Astrocyte (in vitro differentiated cells and primary cell): ENCODE measurements around the gene ZNF771. TPM values are rescaled to one million over a fixed set of nuclear protein-coding genes. Genes with fewer than 3 reads are reported as not detected.

Experiments used
- DNase-seq: peaks from one replicate; pipeline ENCODE4 v3.0.0-alpha.2; 2010; ENCODE audit warnings: low read depth
- FAIRE-seq: peaks from 2 replicates; lab custom pipeline; 2011; peaks lifted over from hg19 to GRCh38; lab: Jason Lieb, UNC
- H2AFZ ChIP-seq: 2 replicates; pipeline ENCODE4 v1.6.0; 2012; ENCODE audit warnings: low read depth, low read length, inconsistent platforms
- H3K27ac ChIP-seq: 2 replicates; pipeline ENCODE4 v1.5.1; 2011; ENCODE audit warnings: low read depth, low read length, inconsistent platforms
- H3K27me3 ChIP-seq: 2 replicates; pipeline ENCODE4 v1.6.0; 2011; ENCODE audit warnings: low read length, inconsistent platforms; ENCODE audit not compliant: insufficient read depth
- H3K36me3 ChIP-seq: 2 replicates; pipeline ENCODE4 v1.5.1; 2011; ENCODE audit warnings: low read length, inconsistent platforms; ENCODE audit not compliant: insufficient read depth
- H3K4me1 ChIP-seq: 2 replicates; pipeline ENCODE4 v1.5.1; 2011; ENCODE audit warnings: low read length, inconsistent platforms; ENCODE audit not compliant: insufficient read depth
- H3K4me2 ChIP-seq: 2 replicates; pipeline ENCODE4 v1.6.0; 2012; ENCODE audit warnings: low read length, inconsistent platforms
- H3K4me3 ChIP-seq: 2 replicates; pipeline ENCODE4 v1.5.1; 2011; ENCODE audit warnings: low read depth, mild to moderate bottlenecking, low read length, inconsistent platforms; ENCODE audit not compliant: insufficient read depth
- H3K79me2 ChIP-seq: 2 replicates; pipeline ENCODE4 v1.6.0; 2012; ENCODE audit warnings: mild to moderate bottlenecking, low read length, inconsistent platforms; ENCODE audit not compliant: insufficient read depth
- H3K9ac ChIP-seq: 2 replicates; pipeline ENCODE4 v1.6.0; 2012; ENCODE audit warnings: mild to moderate bottlenecking, low read length, inconsistent platforms
- H3K9me3 ChIP-seq: 2 replicates; pipeline ENCODE4 v1.5.1; 2012; ENCODE audit warnings: low read depth, mild to moderate bottlenecking, low read length, inconsistent platforms; ENCODE audit not compliant: insufficient read depth
- H4K20me1 ChIP-seq: 2 replicates; pipeline ENCODE4 v1.6.0; 2012; ENCODE audit warnings: low read length, inconsistent platforms; ENCODE audit not compliant: insufficient read depth
- H3K27ac Mint-ChIP-seq: one replicate; pipeline ENCODE4 v1.8.0; 2021; ENCODE audit warnings: mild to moderate bottlenecking, mixed read lengths; ENCODE audit not compliant: unreplicated experiment
- H3K27me3 Mint-ChIP-seq: one replicate; pipeline ENCODE4 v1.8.0; 2021; ENCODE audit warnings: low read depth, mixed read lengths; ENCODE audit not compliant: unreplicated experiment
- H3K36me3 Mint-ChIP-seq: one replicate; pipeline ENCODE4 v1.8.0; 2021; ENCODE audit warnings: low read depth, mixed read lengths; ENCODE audit not compliant: unreplicated experiment
- H3K4me1 Mint-ChIP-seq: one replicate; pipeline ENCODE4 v1.8.0; 2021; ENCODE audit warnings: low read depth, mixed read lengths; ENCODE audit not compliant: unreplicated experiment
- H3K4me3 Mint-ChIP-seq: one replicate; pipeline ENCODE4 v1.8.0; 2021; ENCODE audit warnings: mild to moderate bottlenecking, moderate library complexity, mixed read lengths; ENCODE audit not compliant: unreplicated experiment
- H3K9me3 Mint-ChIP-seq: one replicate; pipeline ENCODE4 v1.8.0; 2021; ENCODE audit warnings: mild to moderate bottlenecking, mixed read lengths; ENCODE audit not compliant: unreplicated experiment
- CTCF ChIP-seq: IDR thresholded peaks from 2 replicates; pipeline ENCODE4 v1.5.1; 2011; ENCODE audit warnings: low read depth, mild to moderate bottlenecking, inconsistent platforms, low read length, moderate library complexity; ENCODE audit not compliant: insufficient read depth
- EZH2 ChIP-seq: IDR thresholded peaks from 2 replicates; pipeline ENCODE4 v1.6.1; 2012; ENCODE audit warnings: mild to moderate bottlenecking, low read length, inconsistent platforms; ENCODE audit not compliant: insufficient read depth
- total RNA-seq: library from RNA; stranded (reverse); gene quantifications from 2 replicates; pipeline ENCODE4 v1.2.1, GENCODE V29; 2021

The ZNF771 gene
- total RNA-seq, 1 donor from 2014 or later, result 13.9 TPM

GRCh38 chr16:30361180-30361579, 46.2 kb upstream of the ZNF771 start:
- no peaks in the 10 kb centered on the region for H3K9me3 ChIP-seq
- peaks cover 67% of the 10 kb centered on the region for H4K20me1 ChIP-seq
- no peak overlapping the region for H3K27ac ChIP-seq
- Mint-ChIP-seq H3K4me3 (no peak overlapping the region), H3K4me1 (peaks cover 13% of the 10 kb centered on the region), H3K27ac (no peak overlapping the region), H3K27me3 (no peaks in the 10 kb centered on the region), H3K36me3 (peaks cover 27% of the 10 kb centered on the region), H3K9me3 (no peaks in the 10 kb centered on the region)
- no peak overlapping the region for H3K4me2 ChIP-seq
- no peaks in the 10 kb centered on the region for H3K4me1 ChIP-seq
- no peaks in the 10 kb centered on the region for H3K27me3 ChIP-seq
- H3K79me2 ChIP-seq, result peaks cover 83% of the 10 kb centered on the region
- TF ChIP-seq CTCF, result no peak
- no peak for TF ChIP-seq EZH2
- DNase-seq, result no peak
- peaks cover 20% of the 10 kb centered on the region for H3K36me3 ChIP-seq
- H3K9ac ChIP-seq, result no peak overlapping the region
- no peak for FAIRE-seq
- no peak overlapping the region for H2AFZ ChIP-seq
- no peak overlapping the region for H3K4me3 ChIP-seq

GRCh38 chr16:30365200-30365599, 42.2 kb upstream of the ZNF771 start:
- H3K4me1 ChIP-seq, result peaks cover 15% of the 10 kb centered on the region

More at GRCh38 chr16:30365200-30365599, 42.2 kb upstream of the ZNF771 start:
- Histone ChIP-seq H3K27me3 (no peaks in the 10 kb centered on the region), H4K20me1 (peaks cover 85% of the 10 kb centered on the region), H3K79me2 (peaks cover 92% of the 10 kb centered on the region), H3K27ac (no peak overlapping the region), H3K9ac (no peak overlapping the region), H3K4me3 (no peak overlapping the region), H2AFZ (no peak overlapping the region), H3K36me3 (peaks cover 15% of the 10 kb centered on the region), H3K9me3 (no peaks in the 10 kb centered on the region), H3K4me2 (no peak overlapping the region)
- FAIRE-seq (no peak), DNase-seq (no peak)
- TF ChIP-seq CTCF, result no peak
- no peak for TF ChIP-seq EZH2
- Mint-ChIP-seq H3K4me1 (peaks cover 21% of the 10 kb centered on the region), H3K36me3 (peaks cover 20% of the 10 kb centered on the region), H3K27me3 (no peaks in the 10 kb centered on the region), H3K4me3 (no peak overlapping the region), H3K9me3 (no peaks in the 10 kb centered on the region), H3K27ac (no peak overlapping the region)
